ENCODE results near the gene ABHD16B.
"Not testable (repeated sequence)": the region's sequence is repeated elsewhere in the genome, so short reads cannot be mapped to it uniquely, and the experiment has no call there.

The ABHD16B gene

GRCh38 chr20:63878899-63879663 lies 17.8 kb downstream of the ABHD16B start:
- no peak for DNase-seq (ENCODE audit: low read depth)

- DNase-seq (ENCODE audit: low read depth): not testable (repeated sequence)
Observed at GRCh38 chr20:63880901-63881300, 19.6 kb downstream of the ABHD16B start.

GRCh38 chr20:63881451-63882226 lies 20.3 kb downstream of the ABHD16B start:
- DNase-seq (ENCODE audit: low read depth): no peak

- DNase-seq (ENCODE audit: low read depth): no peak
Observed at GRCh38 chr20:63882257-63883200, 21.2 kb downstream of the ABHD16B start.

GRCh38 chr20:63883201-63883593 lies 21.9 kb downstream of the ABHD16B start:
- no peak for DNase-seq (ENCODE audit: low read depth)

- no peak for DNase-seq (ENCODE audit: low read depth)
Observed at GRCh38 chr20:63884506-63885263, 23.4 kb downstream of the ABHD16B start.

- DNase-seq (ENCODE audit: low read depth): no peak
Observed at GRCh38 chr20:63885264-63886053, 24.2 kb downstream of the ABHD16B start.

- no peak for DNase-seq (ENCODE audit: low read depth)
Observed at GRCh38 chr20:63886054-63886419, 24.7 kb downstream of the ABHD16B start.

- no peak for DNase-seq (ENCODE audit: low read depth)
Observed at GRCh38 chr20:63886921-63887320, 25.6 kb downstream of the ABHD16B start.

- no peak for DNase-seq (ENCODE audit: low read depth)
Observed at GRCh38 chr20:63889241-63890200, 28.2 kb downstream of the ABHD16B start.

GRCh38 chr20:63890201-63890576 lies 28.9 kb downstream of the ABHD16B start:
- DNase-seq (ENCODE audit: low read depth): no peak

- no peak for DNase-seq (ENCODE audit: low read depth)
Observed at GRCh38 chr20:63890616-63891015, 29.3 kb downstream of the ABHD16B start.

GRCh38 chr20:63891061-63892002 lies 30.0 kb downstream of the ABHD16B start:
- no peak for DNase-seq (ENCODE audit: low read depth)

- no peak for DNase-seq (ENCODE audit: low read depth)
Observed at GRCh38 chr20:63892402-63892801, 31.1 kb downstream of the ABHD16B start.

GRCh38 chr20:63893999-63894357 lies 32.7 kb downstream of the ABHD16B start:
- DNase-seq (ENCODE audit: low read depth): no peak

- DNase-seq (ENCODE audit: low read depth): peak; percentile 90
Observed at GRCh38 chr20:63894358-63895201, 33.3 kb downstream of the ABHD16B start, which contains the start of gene DNAJC5. TSS of gene DNAJC5 (plus strand) at chr20:63895126. CDS start at chr20:63928346, 33,220 bp downstream.

GRCh38 chr20:63895202-63895951 lies 34.1 kb downstream of the ABHD16B start:
- DNase-seq (ENCODE audit: low read depth): no peak
